Smooth muscle cell (in vitro differentiated cells): Measurements from ENCODE around the gene GRB2. TPM values are rescaled to one million over a fixed set of nuclear protein-coding genes. Genes with fewer than 3 reads are reported as not detected.
"Not testable (repeated sequence)": the region's sequence is repeated elsewhere in the genome, so short reads cannot be mapped to it uniquely, and the experiment has no call there.

Experiments
- DNase-seq: peaks from one replicate; lab custom pipeline; 2025; ENCODE audit not compliant: unreplicated experiment; lab: John Stamatoyannopoulos, UW
- H2AFZ ChIP-seq: fragments of 200-600 bp; sonication (generic); 2 replicates; pipeline ENCODE4 v1.6.0; 2016; ENCODE audit warnings: antibody characterized with exemption, low read depth, mild to moderate bottlenecking
- H3F3A ChIP-seq: fragments of 200-600 bp; sonication (generic); 2 replicates; pipeline ENCODE4 v1.6.0; 2017; ENCODE audit warnings: antibody characterized with exemption, low read depth
- H3K27ac ChIP-seq: fragments of 200-600 bp; sonication (generic); 2 replicates; pipeline ENCODE4 v1.5.1; 2016; ENCODE audit warnings: low read depth, mild to moderate bottlenecking
- H3K27me3 ChIP-seq: fragments of 200-600 bp; sonication (generic); 2 replicates; pipeline ENCODE4 v1.6.1; 2016; ENCODE audit warnings: low read depth, mild to moderate bottlenecking
- H3K36me3 ChIP-seq: fragments of 200-600 bp; sonication (generic); 2 replicates; pipeline ENCODE4 v1.5.1; 2016; ENCODE audit warnings: low read depth
- H3K4me1 ChIP-seq: fragments of 200-600 bp; sonication (generic); 2 replicates; pipeline ENCODE4 v1.5.1; 2016; ENCODE audit warnings: low read depth
- H3K4me2 ChIP-seq: fragments of 200-600 bp; sonication (generic); 2 replicates; pipeline ENCODE4 v1.6.0; 2016; ENCODE audit warnings: mild to moderate bottlenecking
- H3K4me3 ChIP-seq: fragments of 200-600 bp; sonication (generic); 2 replicates; pipeline ENCODE4 v1.5.1; 2016; ENCODE audit warnings: mild to moderate bottlenecking
- H3K79me2 ChIP-seq: fragments of 200-600 bp; sonication (generic); 2 replicates; pipeline ENCODE4 v1.6.0; 2016; ENCODE audit warnings: low read depth, mild to moderate bottlenecking
- H3K9ac ChIP-seq: fragments of 200-600 bp; sonication (generic); 2 replicates; pipeline ENCODE4 v1.6.0; 2016; ENCODE audit warnings: low read depth
- H3K9me3 ChIP-seq: fragments of 200-600 bp; sonication (generic); replicated peaks from 2 replicates; pipeline ENCODE4 v1.5.1; 2016; ENCODE audit warnings: low read depth
- H4K20me1 ChIP-seq: fragments of 200-600 bp; sonication (generic); 2 replicates; pipeline ENCODE4 v1.6.0; 2016; ENCODE audit warnings: low read depth
- WGBS: methylation state at CpG from one replicate; pipeline ENCODE4 v1.1.7; 2016; ENCODE audit warnings: low lambda C conversion rate; 5-methylcytosine and 5-hydroxymethylcytosine counted together
- polyA plus RNA-seq: library from polyadenylated mRNA; unstranded; fragments of >200 nt; fragmentation: Nextera tagmentation; extraction: Ambion mirVana; gene quantifications from 2 replicates; pipeline ENCODE4 v1.2.1, GENCODE V29; 2016
- total RNA-seq: library from RNA; depleted of rRNA; stranded (reverse); fragments of >200 nt; gene quantifications from 2 replicates; pipeline ENCODE4 v1.2.3, GENCODE V29; 2014
- TF ChIP-seq, protein P1 (sequence below): fragments of 200-600 bp; sonication (generic); IDR thresholded peaks from 2 replicates; pipeline ENCODE4 v1.5.1; 2017; ENCODE audit warnings: borderline replicate concordance, mild to moderate bottlenecking, antibody characterized with exemption; ENCODE audit not compliant: insufficient read depth, poor library complexity, severe bottlenecking

The GRB2 gene
- total and polyA plus RNA-seq, 2 experiments from 2014 or later: 62.4 to 80.1 TPM

DNA sequence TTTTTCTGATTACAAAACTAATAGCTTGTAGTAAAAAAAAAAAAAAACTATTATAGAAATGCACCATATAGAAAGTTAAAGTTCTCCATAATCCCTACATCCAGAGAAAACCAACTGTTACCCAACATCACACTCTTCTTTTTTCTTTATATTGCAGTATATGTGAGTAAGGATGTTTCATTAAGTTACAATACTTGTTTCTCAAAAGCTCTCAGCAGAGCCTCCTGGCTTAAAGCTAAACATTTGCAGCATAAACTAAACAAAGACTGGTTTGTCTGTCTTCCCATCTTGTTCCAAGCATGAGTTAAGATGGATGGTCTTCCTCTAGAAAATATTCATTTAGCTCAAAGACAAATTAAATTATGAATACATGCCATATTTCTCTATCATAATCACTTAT, 25.2 kb downstream of the GRB2 start:
- H3K36me3 ChIP-seq: no peaks in the 10 kb centered on the region
- no peak overlapping the region for H3K4me2 ChIP-seq
- no peak overlapping the region for H3K9ac ChIP-seq
- TF ChIP-seq, protein P1, sequence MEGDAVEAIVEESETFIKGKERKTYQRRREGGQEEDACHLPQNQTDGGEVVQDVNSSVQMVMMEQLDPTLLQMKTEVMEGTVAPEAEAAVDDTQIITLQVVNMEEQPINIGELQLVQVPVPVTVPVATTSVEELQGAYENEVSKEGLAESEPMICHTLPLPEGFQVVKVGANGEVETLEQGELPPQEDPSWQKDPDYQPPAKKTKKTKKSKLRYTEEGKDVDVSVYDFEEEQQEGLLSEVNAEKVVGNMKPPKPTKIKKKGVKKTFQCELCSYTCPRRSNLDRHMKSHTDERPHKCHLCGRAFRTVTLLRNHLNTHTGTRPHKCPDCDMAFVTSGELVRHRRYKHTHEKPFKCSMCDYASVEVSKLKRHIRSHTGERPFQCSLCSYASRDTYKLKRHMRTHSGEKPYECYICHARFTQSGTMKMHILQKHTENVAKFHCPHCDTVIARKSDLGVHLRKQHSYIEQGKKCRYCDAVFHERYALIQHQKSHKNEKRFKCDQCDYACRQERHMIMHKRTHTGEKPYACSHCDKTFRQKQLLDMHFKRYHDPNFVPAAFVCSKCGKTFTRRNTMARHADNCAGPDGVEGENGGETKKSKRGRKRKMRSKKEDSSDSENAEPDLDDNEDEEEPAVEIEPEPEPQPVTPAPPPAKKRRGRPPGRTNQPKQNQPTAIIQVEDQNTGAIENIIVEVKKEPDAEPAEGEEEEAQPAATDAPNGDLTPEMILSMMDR: no peak
- no peaks in the 10 kb centered on the region for H3K9me3 ChIP-seq
- no peak for DNase-seq
- H3K79me2 ChIP-seq: peaks cover 91% of the 10 kb centered on the region
- H3K27ac ChIP-seq: no peak overlapping the region
- peaks cover 97% of the 10 kb centered on the region for H4K20me1 ChIP-seq
- H3F3A ChIP-seq: no peaks in the 10 kb centered on the region
- no peaks in the 10 kb centered on the region for H3K27me3 ChIP-seq
- no peaks in the 10 kb centered on the region for H3K4me1 ChIP-seq
- H2AFZ ChIP-seq: no peak overlapping the region
- no peak overlapping the region for H3K4me3 ChIP-seq

DNA sequence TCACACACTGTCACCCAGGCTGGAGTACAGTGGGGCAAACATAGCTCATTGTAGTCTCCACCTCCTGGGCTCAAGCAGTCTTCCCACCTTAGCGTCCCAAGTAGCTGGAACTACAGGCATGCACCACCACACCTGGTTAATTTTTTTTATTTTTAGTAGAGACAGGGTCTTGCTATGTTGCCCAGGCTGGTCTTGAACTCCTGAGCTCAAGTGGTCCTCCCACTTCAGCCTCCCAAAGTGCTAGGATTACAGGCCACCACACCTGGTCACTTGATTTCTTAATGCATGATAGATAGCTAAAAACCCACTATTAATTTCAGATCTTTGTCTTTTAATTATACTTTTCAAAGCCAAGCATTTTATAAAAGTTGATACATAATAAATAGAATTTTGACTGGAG, 26.1 kb downstream of the GRB2 start:
- Histone ChIP-seq H3K79me2 (peaks cover 91% of the 10 kb centered on the region), H4K20me1 (peaks cover 97% of the 10 kb centered on the region)
- not testable (repeated sequence) for H3K9ac ChIP-seq, H3K4me3 ChIP-seq, H3K4me1 ChIP-seq, H3K27me3 ChIP-seq, H3K27ac ChIP-seq, H3K4me2 ChIP-seq, DNase-seq, H3K9me3 ChIP-seq, H3K36me3 ChIP-seq, H2AFZ ChIP-seq, H3F3A ChIP-seq
- WGBS: 91% methylated on average over 1 of the region's 1 CpG

DNA sequence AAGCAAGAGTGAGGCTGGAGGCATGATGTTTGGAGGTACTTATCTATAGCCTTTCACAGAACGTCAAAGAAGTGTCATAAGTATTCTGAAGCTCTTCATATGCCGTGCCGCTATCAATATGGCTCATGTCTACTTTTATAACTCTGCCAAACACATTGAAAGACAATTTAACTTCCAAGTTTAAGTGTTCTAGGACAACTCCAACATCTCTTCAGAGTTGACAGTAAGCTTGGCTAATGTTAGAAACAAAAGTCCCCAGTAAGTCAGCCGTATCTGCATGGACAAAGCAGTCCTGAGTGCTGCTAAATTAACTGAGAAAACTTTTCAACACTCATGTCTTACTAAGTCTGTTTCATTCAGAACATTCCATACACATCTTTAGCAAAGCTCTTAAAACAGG, 32.2 kb downstream of the GRB2 start:
- no peaks in the 10 kb centered on the region for H3K36me3 ChIP-seq
- no peak for DNase-seq
- H3K9ac ChIP-seq: no peak overlapping the region
- TF ChIP-seq, protein P1: no peak
- no peak overlapping the region for H3K4me3 ChIP-seq
- H3K9me3 ChIP-seq: no peaks in the 10 kb centered on the region
- H3K4me2 ChIP-seq: no peak overlapping the region
- no peaks in the 10 kb centered on the region for H3K27me3 ChIP-seq
- no peak overlapping the region for H3K27ac ChIP-seq
- H3K79me2 ChIP-seq: peaks cover 90% of the 10 kb centered on the region
- H4K20me1 ChIP-seq: peaks cover 100% of the 10 kb centered on the region
- WGBS: 68% methylated on average over 4 of the region's 4 CpGs
- H3F3A ChIP-seq: peaks cover 11% of the 10 kb centered on the region
- no peak overlapping the region for H2AFZ ChIP-seq
- H3K4me1 ChIP-seq: no peaks in the 10 kb centered on the region

DNA sequence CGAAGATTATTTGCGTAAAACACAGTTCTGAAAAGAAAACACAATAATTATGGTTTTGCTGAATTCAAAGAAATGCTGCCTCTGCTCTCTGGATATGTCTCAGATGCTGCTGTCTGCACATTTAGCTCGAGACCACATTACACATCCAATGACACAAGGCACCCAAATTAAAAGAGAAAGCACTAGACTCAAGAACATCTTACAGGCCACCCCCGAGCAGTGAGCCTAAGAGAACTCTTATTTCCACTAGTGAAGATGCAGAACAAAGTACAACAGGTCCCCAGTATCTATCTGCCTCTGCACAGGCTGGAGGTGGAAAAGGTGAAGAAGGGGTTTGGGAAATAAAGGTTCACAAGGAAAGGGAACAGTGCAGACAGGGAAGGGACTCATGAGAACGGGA, 33.5 kb downstream of the GRB2 start:
- TF ChIP-seq, protein P1: no peak
- DNase-seq: no peak
- Histone ChIP-seq H3K9me3 (no peaks in the 10 kb centered on the region), H3K4me1 (no peaks in the 10 kb centered on the region), H3F3A (peaks cover 12% of the 10 kb centered on the region), H2AFZ (no peak overlapping the region), H3K4me3 (no peak overlapping the region), H3K4me2 (no peak overlapping the region), H3K27ac (no peak overlapping the region), H4K20me1 (peaks cover 100% of the 10 kb centered on the region), H3K9ac (no peak overlapping the region), H3K27me3 (no peaks in the 10 kb centered on the region), H3K79me2 (peaks cover 82% of the 10 kb centered on the region), H3K36me3 (no peaks in the 10 kb centered on the region)
- 95% methylated on average over 5 of the region's 5 CpGs for WGBS
